GM19455 (cell line): ENCODE data around the gene GBP3.
A peak's percentile ranks its signal among the peaks of the same experiment; 100 is the strongest.
"Not testable (repeated sequence)": the region's sequence is repeated elsewhere in the genome, so short reads cannot be mapped to it uniquely, and the experiment has no call there.

Experiments used
- ATAC-seq: cut with Tn5 transposase; IDR thresholded peaks from one replicate; pipeline ENCODE4 v1.9.1; 2021; ENCODE audit not compliant: unreplicated experiment

The GBP3 gene

DNA sequence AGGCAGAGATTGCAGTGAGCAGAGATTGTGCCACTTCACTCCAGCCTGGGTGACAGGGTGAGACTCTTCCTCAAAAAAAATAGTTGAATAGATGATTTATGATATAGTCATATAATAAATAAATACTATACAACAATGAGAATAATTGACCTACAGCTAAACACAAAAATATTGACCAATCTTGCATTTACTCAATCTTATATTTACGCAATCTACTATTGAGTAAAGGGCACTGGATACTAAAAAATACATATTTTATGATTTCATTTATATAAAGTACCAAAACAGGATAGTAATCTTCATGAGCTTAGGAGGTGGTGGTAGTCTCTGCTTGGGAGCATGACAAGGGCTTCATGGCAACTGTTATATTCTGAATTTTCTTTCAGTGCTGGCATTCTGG, 19.1 kb upstream of the GBP3 start:
- ATAC-seq = no peak

DNA sequence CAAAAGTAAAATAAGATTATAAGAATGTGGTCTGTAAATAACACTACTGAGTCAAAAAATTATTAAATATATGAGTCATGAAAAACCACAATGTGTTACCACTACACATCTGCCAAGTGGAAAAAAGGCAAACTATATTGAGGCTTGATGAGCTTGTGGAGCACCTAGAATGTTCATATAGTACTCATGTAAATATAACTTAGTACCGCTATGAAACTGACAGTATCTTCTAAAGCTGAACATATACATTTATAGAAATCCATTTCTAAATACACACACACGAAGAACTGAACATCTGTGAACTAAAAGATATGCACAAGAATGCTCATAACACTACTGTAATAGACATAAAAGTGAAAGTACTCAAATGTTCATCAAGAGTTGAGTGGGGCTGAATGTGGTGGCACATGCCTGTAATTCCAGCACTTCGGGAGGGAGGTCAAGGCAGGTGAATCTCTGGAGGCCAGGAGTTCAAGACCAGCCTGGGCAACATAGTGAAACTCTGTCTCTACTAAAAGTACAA, 18.5 kb upstream of the GBP3 start:
- peak; percentile 96 for ATAC-seq

- no peak for ATAC-seq
Observed at GRCh38 chr1:89040315-89040626, 17.6 kb upstream of the GBP3 start.

GRCh38 chr1:89037186-89037585, 14.5 kb upstream of the GBP3 start:
- ATAC-seq = no peak

GRCh38 chr1:89035080-89035479, 12.4 kb upstream of the GBP3 start:
- no peak for ATAC-seq

- ATAC-seq = not testable (repeated sequence)
Observed at GRCh38 chr1:89034004-89034403, 11.3 kb upstream of the GBP3 start.

- ATAC-seq = not testable (repeated sequence)
Observed at GRCh38 chr1:89029051-89029450, 6.4 kb upstream of the GBP3 start.

- ATAC-seq = no peak
Observed at GRCh38 chr1:89025928-89026327, 3.3 kb upstream of the GBP3 start.

- ATAC-seq = no peak
Observed at GRCh38 chr1:89023026-89023425, 360 bp upstream of the GBP3 start.

DNA sequence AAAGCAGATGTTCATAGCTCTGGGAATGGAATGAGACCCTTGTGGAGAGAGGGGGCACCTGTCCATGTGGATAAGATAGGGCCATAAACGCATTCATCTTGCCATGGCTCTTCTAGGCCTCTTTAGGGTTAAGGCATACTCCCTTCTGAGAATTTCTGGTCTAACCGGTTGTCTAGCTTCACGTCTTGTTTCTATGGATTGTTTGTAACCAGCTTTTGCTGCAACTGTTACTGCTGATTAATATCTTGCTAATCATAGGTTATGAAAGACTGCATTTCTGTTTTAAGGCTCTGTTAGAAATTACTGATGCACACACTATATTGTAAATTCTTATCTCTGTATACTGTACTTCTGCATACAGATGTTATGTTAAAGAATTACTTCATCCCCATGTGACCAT, 4.3 kb downstream of the GBP3 start:
- ATAC-seq = not testable (repeated sequence)

DNA sequence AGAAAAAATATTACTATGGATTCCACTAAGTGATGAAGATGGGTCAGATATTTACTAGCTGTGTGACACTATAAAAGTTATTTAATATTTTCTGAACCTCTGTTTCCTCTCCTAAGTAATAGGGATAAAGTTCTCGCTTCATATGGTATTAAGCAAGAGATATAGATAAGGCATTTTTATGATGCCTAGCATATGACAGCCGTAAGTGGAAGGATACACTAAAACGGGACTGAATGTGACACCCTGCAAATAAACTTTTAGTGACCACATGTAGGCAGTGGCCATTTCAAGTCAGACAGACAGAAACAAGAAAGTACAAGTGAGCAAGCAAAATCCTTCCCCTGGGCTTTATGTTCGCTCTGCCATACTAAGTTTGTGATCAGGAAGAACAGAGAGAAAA, 14.2 kb downstream of the GBP3 start:
- no peak for ATAC-seq

GRCh38 chr1:89005286-89006151, 17.1 kb downstream of the GBP3 start:
- ATAC-seq = no peak

GRCh38 chr1:89002176-89002575, 20.5 kb downstream of the GBP3 start:
- not testable (repeated sequence) for ATAC-seq

DNA sequence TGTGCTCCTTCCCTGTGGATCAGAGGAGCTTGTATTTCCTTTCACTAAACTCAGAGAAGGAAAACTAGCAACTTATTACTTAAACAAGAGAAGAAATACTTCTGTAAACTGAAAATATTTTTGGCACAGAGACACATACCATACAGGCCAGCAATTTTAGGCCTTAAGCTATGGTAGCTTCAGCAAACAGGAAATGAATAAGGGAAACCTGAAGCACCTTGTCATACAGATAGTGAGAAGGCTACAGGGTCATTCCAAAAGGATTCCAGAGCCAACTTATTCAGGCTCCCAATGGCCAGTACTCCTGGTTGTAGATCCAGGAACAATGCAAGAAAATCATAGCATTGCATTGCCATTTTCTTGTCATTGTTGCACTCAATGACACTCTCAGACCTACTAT, 21.2 kb downstream of the GBP3 start:
- no peak for ATAC-seq

DNA sequence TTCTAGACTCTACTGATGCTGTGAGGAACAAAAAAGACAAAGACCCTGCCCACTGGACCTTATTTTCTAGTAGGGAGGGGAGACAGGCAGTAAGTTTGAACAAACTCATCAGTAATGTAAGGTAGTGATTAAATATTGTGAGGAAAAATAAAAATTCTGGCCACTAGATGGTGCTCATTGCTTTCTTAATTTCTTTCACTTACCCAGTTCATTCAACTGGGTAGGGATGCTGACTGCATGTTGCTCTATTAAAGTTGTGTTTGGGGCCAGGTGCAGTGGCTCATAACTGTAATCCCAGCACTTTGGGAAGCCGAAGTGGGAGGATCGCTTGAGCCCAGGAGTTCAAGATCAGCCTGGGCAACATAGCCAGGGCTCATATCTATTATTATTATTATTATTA, 23.9 kb downstream of the GBP3 start:
- peak; percentile 93 for ATAC-seq

GRCh38 chr1:88990426-88990825, 32.2 kb downstream of the GBP3 start:
- ATAC-seq = no peak

GRCh38 chr1:88985692-88986091, 37.0 kb downstream of the GBP3 start:
- no peak for ATAC-seq

- no peak for ATAC-seq
Observed at GRCh38 chr1:88985032-88985431, 37.6 kb downstream of the GBP3 start.

GRCh38 chr1:88984569-88984968, 38.1 kb downstream of the GBP3 start:
- no peak for ATAC-seq

- ATAC-seq = no peak
Observed at GRCh38 chr1:88983791-88984559, 38.7 kb downstream of the GBP3 start.

DNA sequence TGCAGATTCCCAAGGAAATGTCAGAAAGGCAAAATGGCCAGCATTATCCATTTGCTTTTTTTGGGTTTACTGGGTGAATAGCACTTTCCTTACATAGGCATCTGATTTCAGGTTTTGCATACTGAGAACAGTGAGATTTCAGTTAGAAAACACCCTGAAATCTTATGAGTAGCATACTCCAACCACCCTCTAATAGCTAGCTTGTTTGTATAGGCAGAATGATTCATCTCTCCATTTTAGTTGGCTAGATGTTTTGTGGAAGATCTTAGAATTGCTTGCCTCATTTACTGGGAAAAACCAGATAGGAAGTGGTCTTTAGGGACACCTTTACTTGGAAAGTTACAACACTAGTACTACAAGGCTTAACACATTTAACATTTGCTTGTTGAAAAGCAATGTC, 40.6 kb downstream of the GBP3 start:
- no peak for ATAC-seq

DNA sequence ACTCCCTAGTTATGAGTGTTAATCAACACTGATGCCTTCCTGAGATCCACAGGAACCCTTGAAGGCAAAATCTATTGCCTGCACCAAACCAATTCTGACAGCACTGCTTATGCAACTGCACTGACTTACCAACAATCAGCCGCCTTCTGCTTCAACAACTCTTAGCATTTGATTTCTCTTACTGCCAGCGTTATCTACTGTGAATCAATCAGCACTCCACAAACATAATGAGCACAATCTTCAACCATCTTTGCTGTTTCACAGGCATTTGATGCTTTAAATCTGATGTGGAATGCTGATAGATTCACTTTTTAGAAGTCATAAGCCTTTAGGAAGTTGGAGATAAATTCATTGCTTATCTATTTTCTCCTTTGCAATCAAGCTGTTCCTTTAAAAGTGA, 41.2 kb downstream of the GBP3 start:
- not testable (repeated sequence) for ATAC-seq
